WTC11 (cell line): Measurements from ENCODE around the gene TMEM8B.

Experiments
- CBFB ChIP-seq: sonication (generic); formaldehyde crosslinking; IDR thresholded peaks from 2 replicates; pipeline ENCODE4 v1.8.1; 2022; ENCODE audit warnings: mild to moderate bottlenecking, low read depth, missing genetic modification reagents
- CTCF ChIP-seq: fragments of 200-600 bp; IDR thresholded peaks from 2 replicates; pipeline ENCODE4 v1.8.0; 2022; ENCODE audit warnings: antibody characterized with exemption
- MYBL2 ChIP-seq: sonication (generic); formaldehyde crosslinking; IDR thresholded peaks from 2 replicates; pipeline ENCODE4 v1.8.1; 2023; ENCODE audit warnings: mild to moderate bottlenecking, moderate library complexity, missing genetic modification reagents
- PRRX2 ChIP-seq: fragments of 250-450 bp; sonication (Bioruptor Pico); IDR thresholded peaks from 2 replicates; pipeline ENCODE4 v1.8.0; 2021; ENCODE audit warnings: mild to moderate bottlenecking
- TCF7 ChIP-seq: sonication (generic); formaldehyde crosslinking; IDR thresholded peaks from 2 replicates; pipeline ENCODE4 v1.8.0; 2022; ENCODE audit warnings: mild to moderate bottlenecking, low read depth, missing genetic modification reagents, moderate library complexity
- ZNF138 ChIP-seq: sonication (generic); formaldehyde crosslinking; conservative IDR thresholded peaks from 2 replicates; pipeline ENCODE4 v1.8.1; 2022; ENCODE audit warnings: mild to moderate bottlenecking, moderate library complexity, missing genetic modification reagents

GRCh38 chr9:35909687-35910612 is 80.9 kb downstream of the TMEM8B start:
- no peak for TF ChIP-seq CTCF
- no peak for TF ChIP-seq CBFB
- no peak for TF ChIP-seq TCF7 (CRISPR knock-in tag)
- no peak for TF ChIP-seq MYBL2 (CRISPR knock-in tag)
- no peak for TF ChIP-seq ZNF138 (CRISPR knock-in tag)
- no peak for TF ChIP-seq PRRX2
